HG02852 (cell line): ENCODE measurements around the gene COLEC12.

Experiments used
- ATAC-seq: cut with Tn5 transposase; IDR thresholded peaks from one replicate; pipeline ENCODE4 v1.9.1; 2021; ENCODE audit warnings: mild to moderate bottlenecking, moderate library complexity; ENCODE audit not compliant: unreplicated experiment

COLEC12 gene

DNA sequence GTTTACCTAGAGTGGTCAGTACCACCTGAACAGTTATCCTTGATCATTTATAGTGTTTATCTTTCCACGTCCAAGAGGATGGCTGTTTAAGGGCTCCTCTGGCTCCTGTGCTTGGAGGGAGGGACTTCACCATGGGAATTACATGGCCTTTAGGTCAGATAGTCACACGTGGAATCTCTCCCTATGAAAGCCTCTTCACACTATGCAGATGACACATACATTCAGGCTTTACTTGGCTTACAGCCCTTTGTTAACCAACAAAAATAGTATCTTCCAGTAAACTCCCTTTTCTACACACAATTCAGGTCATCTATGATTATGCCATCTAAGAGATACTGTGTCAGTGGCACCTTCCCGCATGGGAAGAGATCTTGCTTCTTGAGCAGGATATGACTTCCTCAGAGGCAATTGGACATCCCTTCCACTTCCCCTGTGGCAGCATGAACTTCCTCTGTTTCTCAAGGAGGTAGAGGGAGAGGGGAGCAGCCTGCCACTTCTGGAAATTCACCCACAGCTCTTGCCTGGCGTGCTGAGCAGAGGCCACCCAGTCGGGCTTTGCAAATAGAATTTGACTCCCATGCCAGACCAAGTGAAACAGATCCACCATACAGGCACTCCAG is 53.5 kb downstream of the COLEC12 start:
- no peak for ATAC-seq

GRCh38 chr18:445055-445454 is 55.4 kb downstream of the COLEC12 start:
- ATAC-seq: no peak

- no peak for ATAC-seq
These were observed 61.9 kb downstream of the COLEC12 start for GRCh38 chr18:438571-438970.

GRCh38 chr18:435940-436339 is 64.6 kb downstream of the COLEC12 start:
- no peak for ATAC-seq

DNA sequence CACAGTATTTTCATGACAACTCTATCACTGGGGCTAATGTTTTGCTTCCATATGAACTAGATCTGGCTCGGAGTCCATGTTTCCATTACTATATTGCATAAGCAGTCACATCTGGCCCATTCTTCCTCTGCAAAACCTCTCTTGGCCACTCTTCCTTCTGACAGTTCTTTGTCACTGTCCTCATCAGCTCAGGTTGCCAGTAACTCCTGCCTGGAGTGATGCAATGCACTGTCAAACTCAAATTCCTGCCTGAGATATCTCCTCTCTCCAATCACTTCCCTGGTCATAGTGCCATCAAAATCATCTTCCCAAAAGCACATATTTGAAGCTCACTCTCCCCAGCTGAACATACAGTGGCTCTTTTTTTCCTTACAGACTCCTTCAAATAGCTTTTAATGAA is 66.1 kb downstream of the COLEC12 start:
- no peak for ATAC-seq

GRCh38 chr18:433960-434359 is 66.5 kb downstream of the COLEC12 start:
- ATAC-seq: no peak

GRCh38 chr18:433298-433697 is 67.2 kb downstream of the COLEC12 start:
- ATAC-seq: no peak

GRCh38 chr18:432791-433190 is 67.7 kb downstream of the COLEC12 start:
- ATAC-seq: no peak

DNA sequence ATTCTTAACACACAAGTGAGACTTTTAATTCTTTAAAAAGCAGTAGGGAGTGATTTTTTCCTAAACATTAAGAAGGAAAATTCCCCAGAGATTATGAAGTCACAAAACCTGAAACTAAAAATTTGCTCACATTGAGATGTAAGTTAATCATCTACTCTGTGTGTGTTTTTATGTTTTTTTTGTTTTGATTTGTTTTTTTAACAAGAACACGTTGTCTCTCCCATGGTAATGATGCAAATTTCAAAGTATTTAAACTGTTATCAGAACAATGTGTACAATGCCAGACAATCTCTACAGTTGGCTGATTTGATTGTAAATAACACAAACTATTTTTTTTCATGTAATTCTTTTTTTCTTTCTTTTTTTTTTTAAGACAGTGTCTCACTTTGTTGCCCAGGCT is 71.5 kb downstream of the COLEC12 start:
- ATAC-seq: no peak

DNA sequence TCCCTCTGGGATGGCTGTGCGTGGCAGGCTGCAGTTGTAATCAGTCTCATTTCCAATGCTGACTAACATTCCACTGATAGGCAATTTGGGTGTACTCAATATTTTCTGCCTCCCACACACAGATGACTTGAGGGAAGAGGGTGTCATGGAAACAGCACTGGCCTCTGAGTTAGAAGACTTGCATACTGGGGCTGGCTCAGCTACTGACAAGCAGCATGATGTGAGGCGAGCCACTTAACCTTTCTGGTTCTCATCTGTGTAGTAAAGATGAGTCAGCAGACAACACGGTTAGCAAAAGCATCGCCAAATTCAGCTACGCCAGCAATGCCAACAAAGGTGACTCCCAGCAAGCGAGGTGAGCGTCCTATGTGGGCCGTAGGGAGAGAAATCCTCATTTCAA is 73.5 kb downstream of the COLEC12 start:
- no peak for ATAC-seq

DNA sequence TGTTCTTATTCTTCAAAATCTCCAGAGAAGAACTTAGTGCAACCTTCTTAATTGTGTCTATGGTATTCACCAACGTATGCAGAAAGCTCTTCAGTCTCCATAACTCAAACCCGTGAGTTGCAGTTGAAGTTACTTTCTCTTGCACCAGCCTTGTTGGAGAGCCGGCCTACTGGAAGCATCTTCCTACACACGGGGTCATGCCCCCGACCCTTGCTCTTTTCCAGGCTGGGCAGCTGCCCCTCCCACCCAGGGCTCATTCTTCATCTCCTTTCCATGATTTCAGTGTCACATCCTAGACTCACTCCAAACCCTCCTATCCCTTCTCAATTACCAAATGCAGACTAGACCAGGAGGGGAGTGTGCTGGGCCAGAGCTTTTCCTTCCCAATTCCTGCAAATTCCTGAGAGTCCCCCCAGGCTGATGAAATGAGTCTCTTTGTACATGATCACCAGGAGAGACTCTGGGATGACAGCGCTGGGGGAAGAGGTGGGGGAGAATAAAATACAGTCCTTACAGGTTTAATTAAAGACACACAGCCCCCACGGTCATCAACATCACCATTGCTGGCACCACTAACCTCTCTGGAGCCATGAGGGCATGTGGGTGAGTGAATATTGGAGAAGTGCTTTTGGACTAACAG is 75.3 kb downstream of the COLEC12 start:
- ATAC-seq: no peak

GRCh38 chr18:424668-425067 is 75.8 kb downstream of the COLEC12 start:
- no peak for ATAC-seq

GRCh38 chr18:424071-424661 is 76.3 kb downstream of the COLEC12 start:
- no peak for ATAC-seq

DNA sequence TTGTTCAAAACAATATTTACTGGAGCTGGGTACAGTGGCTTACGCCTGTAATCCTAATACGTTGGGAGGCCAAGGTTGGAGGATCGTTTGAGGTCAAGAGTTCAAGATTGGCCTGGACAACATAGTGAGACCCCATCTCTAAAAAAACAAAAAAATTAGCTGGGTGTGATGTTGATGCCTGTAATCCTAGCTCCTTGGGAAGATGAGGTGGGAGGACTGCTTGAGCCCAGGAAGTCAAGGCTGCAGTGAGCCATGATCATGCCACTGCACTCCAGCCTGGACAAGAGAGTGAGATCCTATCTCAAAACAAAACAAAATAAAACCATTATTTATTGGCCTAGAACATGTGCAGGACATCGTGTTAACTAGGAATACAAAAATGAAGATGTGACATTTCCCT is 77.5 kb downstream of the COLEC12 start:
- no peak for ATAC-seq

DNA sequence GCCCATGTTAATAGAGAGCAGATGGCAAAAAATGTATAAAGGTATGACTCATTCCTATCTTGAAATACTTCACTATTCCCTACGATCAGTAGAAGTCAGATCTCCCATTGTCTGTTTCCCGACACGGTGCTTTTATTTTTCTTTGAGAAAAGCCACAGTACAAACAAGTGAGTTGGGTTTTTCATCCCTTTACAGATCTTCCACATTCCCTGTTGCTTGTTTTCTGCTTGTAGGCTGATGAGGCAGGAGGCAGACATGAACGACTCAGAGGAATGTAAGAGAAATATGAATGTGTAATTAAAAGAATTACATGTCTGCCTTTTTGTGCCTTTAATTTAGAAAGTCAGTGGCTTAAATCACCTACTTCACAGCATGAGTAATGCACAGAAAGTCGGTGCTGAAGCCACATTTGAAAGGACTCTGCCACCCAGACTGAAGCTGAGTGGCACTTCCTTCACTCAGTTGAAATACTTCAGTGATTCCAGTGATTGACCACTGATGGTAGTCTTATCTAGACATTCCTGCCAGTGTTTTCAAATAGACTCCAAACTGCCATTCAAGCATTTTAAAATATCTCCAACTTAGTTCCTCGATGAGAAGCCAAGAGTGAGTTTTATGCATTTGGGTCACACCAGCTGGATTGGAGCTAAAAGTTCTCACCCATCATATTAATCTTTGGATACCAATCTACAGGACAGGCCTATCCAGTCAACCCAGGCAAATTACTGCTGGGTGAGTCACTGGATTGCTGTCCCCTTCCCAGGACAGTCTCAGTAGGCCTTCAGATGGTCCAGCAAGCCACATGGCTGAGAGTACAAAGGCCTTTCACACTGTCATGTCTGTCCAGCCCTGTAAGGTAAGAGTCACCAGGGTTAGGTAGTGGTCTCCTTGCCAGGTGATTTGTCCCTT is 79.0 kb downstream of the COLEC12 start:
- no peak for ATAC-seq

DNA sequence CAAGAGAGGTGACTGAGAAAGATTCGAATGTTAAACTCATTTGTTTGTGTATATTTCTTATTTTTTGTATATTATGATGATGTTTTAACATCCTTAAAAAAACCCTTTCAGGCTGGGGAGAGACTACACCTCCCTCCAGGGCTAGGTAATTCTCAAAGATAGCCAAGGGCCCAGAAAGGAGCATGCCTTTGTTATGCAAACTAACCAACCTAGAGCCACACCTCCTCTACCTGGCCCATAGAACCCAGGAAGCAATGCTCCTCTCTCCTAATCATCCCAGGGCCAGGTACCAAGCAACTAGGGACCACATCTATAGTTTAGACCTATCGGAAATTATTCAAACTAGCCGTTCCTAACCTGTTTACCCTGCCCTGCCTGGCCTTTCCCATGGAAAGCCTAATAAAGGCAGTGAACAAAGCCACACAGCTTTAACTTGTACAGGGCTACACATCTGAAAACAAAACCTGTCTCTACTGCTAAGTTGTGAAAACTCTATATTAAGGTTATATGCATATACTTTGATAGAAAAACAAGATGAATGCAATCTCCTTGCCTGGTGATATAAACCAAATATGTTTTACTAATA is 79.7 kb downstream of the COLEC12 start:
- ATAC-seq: no peak

DNA sequence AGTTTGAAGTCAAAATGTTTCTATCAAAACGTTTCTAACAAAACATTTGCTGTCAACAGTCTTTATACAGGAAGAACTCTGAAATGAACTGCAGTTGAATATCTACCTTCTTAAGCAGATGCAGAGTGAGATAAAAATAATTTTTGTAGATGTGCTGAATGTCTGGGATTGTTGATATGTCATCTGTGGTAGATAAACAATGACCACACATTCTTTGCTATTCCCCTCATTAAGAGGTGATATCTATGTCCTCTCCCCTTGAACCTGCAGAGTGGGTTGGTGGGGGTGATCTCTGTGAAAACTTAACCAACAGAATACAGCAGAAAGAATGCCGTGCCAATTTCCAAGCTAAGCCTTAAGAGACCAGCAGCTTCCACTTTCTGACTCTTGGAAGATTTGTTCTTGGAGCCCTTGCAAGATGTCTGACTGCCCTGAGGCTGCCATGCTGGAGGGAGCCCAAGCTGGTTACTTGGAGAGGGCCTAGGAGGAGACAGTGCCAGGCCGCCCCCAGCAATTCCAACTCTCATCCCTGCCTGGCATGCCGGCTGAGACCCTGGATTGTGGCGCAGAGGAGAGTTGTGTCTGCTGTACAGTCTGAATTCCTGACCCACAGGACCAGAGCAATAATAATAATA is 80.8 kb downstream of the COLEC12 start:
- ATAC-seq: no peak

DNA sequence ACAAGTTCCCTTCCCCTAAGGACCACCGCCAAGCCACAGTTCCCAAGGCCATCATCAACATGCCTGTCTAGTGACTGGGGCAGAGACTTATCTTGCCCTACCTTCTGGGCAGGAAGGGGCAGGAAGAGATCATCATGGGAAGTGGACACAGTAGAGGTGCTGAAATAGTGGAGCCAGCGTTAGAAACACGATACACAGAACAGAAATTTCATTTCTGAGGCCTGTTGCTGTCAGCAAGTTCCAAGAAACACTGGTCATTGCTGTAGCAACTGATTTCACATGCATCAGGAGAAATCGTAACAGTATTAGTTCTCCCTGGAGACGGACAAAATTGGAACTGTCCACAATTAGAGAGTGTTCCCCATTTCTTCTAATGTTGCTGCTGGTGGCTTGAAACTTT is 83.0 kb downstream of the COLEC12 start:
- ATAC-seq: no peak

DNA sequence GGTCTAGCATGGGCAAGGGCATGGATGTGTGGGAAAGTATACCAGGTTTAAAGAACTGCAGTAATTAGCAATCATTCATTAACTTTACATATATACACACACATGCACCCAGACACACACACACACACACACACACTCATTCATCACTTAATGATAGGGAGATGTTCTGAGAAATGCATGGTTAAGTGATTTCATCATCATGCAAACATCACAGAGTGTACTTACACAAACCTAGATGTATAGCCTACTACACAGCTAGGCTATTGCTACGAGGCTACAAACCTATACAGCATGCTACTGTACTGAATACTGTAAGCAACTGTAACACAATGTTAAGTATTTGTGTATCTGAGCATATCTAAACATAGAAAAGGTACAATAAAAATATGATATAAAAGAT is 83.6 kb downstream of the COLEC12 start:
- ATAC-seq: no peak
